NT2/D1 (cell line): Measurements from ENCODE around the gene EGFR.

Experiments used
- SUZ12 ChIP-seq: IDR thresholded peaks from 2 replicates; pipeline ENCODE4 v1.6.1; 2011; ENCODE audit not compliant: insufficient read length, insufficient read depth; ENCODE audit errors: extremely low read depth
- YY1 ChIP-seq: IDR thresholded peaks from 2 replicates; pipeline ENCODE4 v1.6.1; 2011; ENCODE audit not compliant: insufficient read length, insufficient read depth
- ZNF274 ChIP-seq: IDR thresholded peaks from 2 replicates; pipeline ENCODE4 v1.6.1; 2011; ENCODE audit warnings: mild to moderate bottlenecking, low read depth, low read length

- TF ChIP-seq ZNF274 (no peak), SUZ12 (no peak), YY1 (no peak)
These were observed 103.4 kb downstream of the EGFR start for GRCh38 chr7:55122263-55122662.
